Measurements from ENCODE around the gene NT5E. TPM values are rescaled to one million over a fixed set of nuclear protein-coding genes. Genes with fewer than 3 reads are reported as not detected.

The NT5E gene
- total and polyA plus RNA-seq, 4 donors = 13.5 to 51.5 (median 34.1) TPM

DNA sequence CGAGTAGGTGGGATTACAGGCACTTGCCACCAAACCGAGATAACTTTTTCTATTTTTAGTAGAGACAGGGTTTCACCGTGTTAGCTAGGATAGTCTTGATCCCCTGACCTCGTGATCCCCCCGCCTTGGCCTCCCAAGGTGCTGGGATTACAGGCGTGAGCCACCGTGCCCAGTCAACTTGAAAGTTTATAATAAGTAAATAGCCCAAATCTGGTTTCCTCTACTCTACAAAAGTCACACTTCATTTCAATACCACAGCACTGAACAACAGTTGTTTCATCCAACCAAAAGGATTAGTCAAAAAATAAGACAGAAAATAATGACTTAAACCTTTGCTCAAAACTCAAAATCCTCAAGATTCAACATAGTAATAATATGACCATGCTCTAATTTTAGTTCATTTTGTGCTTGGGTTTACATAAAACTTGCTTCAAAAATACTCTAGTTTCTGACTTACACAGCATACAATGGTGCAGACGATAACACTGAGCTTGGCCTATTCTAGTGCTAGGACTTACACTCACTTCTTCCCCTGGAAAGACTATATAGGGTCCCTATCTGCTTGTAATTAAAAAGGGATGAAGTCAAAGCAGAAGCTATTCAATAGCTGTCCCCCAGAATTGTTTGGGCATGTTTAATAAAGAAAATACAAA, 56.7 kb downstream of the NT5E start:
- 90% methylated on average over 8 of the region's 8 CpGs for WGBS

More for the DNA sequence above, 56.7 kb downstream of the NT5E start:
- no peak overlapping the region for H3K4me3 ChIP-seq (ENCODE audit: low read depth in 1 of 3, low read length in 3 of 3)
- H3K27ac ChIP-seq (ENCODE audit: low read depth in 1 of 2, low read length in 2 of 2) = no peak overlapping the region
- H3K4me1 ChIP-seq (ENCODE audit: control insufficient read depth in 4 of 4, insufficient read depth in 4 of 4, low read length in 3 of 4) = no peaks in the 10 kb centered on the region
- TF ChIP-seq HNF4A (conservative IDR thresholded peaks at IDR 0.05) = no peak
- no peak for TF ChIP-seq FOXA2 (IDR thresholded peaks at IDR 0.05)
- TF ChIP-seq, protein P1, sequence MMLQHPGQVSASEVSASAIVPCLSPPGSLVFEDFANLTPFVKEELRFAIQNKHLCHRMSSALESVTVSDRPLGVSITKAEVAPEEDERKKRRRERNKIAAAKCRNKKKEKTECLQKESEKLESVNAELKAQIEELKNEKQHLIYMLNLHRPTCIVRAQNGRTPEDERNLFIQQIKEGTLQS (IDR thresholded peaks at IDR 0.05) = no peak
- no peak for TF ChIP-seq RXRA (IDR thresholded peaks at IDR 0.05)
- TF ChIP-seq, protein P2, sequence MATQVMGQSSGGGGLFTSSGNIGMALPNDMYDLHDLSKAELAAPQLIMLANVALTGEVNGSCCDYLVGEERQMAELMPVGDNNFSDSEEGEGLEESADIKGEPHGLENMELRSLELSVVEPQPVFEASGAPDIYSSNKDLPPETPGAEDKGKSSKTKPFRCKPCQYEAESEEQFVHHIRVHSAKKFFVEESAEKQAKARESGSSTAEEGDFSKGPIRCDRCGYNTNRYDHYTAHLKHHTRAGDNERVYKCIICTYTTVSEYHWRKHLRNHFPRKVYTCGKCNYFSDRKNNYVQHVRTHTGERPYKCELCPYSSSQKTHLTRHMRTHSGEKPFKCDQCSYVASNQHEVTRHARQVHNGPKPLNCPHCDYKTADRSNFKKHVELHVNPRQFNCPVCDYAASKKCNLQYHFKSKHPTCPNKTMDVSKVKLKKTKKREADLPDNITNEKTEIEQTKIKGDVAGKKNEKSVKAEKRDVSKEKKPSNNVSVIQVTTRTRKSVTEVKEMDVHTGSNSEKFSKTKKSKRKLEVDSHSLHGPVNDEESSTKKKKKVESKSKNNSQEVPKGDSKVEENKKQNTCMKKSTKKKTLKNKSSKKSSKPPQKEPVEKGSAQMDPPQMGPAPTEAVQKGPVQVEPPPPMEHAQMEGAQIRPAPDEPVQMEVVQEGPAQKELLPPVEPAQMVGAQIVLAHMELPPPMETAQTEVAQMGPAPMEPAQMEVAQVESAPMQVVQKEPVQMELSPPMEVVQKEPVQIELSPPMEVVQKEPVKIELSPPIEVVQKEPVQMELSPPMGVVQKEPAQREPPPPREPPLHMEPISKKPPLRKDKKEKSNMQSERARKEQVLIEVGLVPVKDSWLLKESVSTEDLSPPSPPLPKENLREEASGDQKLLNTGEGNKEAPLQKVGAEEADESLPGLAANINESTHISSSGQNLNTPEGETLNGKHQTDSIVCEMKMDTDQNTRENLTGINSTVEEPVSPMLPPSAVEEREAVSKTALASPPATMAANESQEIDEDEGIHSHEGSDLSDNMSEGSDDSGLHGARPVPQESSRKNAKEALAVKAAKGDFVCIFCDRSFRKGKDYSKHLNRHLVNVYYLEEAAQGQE (IDR thresholded peaks at IDR 0.05) = no peak
- TF ChIP-seq, protein P3, sequence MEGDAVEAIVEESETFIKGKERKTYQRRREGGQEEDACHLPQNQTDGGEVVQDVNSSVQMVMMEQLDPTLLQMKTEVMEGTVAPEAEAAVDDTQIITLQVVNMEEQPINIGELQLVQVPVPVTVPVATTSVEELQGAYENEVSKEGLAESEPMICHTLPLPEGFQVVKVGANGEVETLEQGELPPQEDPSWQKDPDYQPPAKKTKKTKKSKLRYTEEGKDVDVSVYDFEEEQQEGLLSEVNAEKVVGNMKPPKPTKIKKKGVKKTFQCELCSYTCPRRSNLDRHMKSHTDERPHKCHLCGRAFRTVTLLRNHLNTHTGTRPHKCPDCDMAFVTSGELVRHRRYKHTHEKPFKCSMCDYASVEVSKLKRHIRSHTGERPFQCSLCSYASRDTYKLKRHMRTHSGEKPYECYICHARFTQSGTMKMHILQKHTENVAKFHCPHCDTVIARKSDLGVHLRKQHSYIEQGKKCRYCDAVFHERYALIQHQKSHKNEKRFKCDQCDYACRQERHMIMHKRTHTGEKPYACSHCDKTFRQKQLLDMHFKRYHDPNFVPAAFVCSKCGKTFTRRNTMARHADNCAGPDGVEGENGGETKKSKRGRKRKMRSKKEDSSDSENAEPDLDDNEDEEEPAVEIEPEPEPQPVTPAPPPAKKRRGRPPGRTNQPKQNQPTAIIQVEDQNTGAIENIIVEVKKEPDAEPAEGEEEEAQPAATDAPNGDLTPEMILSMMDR (IDR thresholded peaks at IDR 0.05; ENCODE audit: low read depth, low read length, missing input control) = no peak
- no peak for TF ChIP-seq EGR1 (IDR thresholded peaks at IDR 0.05; ENCODE audit: low read depth in 2 of 2)
- no peak for TF ChIP-seq SP1 (IDR thresholded peaks at IDR 0.05)
- TF ChIP-seq YY1 (IDR thresholded peaks at IDR 0.05) = no peak
- TF ChIP-seq HNF4G (IDR thresholded peaks at IDR 0.05) = no peak
- TF ChIP-seq, protein P4, sequence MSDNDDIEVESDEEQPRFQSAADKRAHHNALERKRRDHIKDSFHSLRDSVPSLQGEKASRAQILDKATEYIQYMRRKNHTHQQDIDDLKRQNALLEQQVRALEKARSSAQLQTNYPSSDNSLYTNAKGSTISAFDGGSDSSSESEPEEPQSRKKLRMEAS (IDR thresholded peaks at IDR 0.05) = no peak
- no peak for TF ChIP-seq GABPA (IDR thresholded peaks at IDR 0.05 in 1 of 2, conservative IDR thresholded peaks at IDR 0.05 in 1 of 2)
- TF ChIP-seq TAF1 (conservative IDR thresholded peaks at IDR 0.05) = no peak
- no peak for TF ChIP-seq JUND (IDR thresholded peaks at IDR 0.05)
- no peak for TF ChIP-seq FOXA1 (IDR thresholded peaks at IDR 0.05)
- TF ChIP-seq, protein P5, sequence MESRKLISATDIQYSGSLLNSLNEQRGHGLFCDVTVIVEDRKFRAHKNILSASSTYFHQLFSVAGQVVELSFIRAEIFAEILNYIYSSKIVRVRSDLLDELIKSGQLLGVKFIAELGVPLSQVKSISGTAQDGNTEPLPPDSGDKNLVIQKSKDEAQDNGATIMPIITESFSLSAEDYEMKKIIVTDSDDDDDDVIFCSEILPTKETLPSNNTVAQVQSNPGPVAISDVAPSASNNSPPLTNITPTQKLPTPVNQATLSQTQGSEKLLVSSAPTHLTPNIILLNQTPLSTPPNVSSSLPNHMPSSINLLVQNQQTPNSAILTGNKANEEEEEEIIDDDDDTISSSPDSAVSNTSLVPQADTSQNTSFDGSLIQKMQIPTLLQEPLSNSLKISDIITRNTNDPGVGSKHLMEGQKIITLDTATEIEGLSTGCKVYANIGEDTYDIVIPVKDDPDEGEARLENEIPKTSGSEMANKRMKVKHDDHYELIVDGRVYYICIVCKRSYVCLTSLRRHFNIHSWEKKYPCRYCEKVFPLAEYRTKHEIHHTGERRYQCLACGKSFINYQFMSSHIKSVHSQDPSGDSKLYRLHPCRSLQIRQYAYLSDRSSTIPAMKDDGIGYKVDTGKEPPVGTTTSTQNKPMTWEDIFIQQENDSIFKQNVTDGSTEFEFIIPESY (IDR thresholded peaks at IDR 0.05) = no peak
- H3K27me3 ChIP-seq (ENCODE audit: control insufficient read depth in 4 of 4, insufficient read depth in 4 of 4, low read length in 3 of 4) = no peaks in the 10 kb centered on the region
- DNase-seq (ENCODE audit: low spot score) = no peak
- peaks cover 0 to 28% (median 14%) of the 10 kb centered on the region in 4 donors for H3K36me3 ChIP-seq (ENCODE audit: control insufficient read depth in 4 of 4, insufficient read depth in 3 of 4, low read depth in 1 of 4, low read length in 3 of 4)
- H3K9ac ChIP-seq (ENCODE audit: low read depth in 1 of 2, low read length in 2 of 2) = no peak overlapping the region
- H3K9me3 ChIP-seq (ENCODE audit: control insufficient read depth in 4 of 4, low read length in 3 of 4) = no peaks in the 10 kb centered on the region
